LNCAP (cell line): ENCODE data around the gene EMP3.
A peak's percentile ranks its signal among the peaks of the same experiment; 100 is the strongest.

Source experiments
- CTCF ChIP-seq: fragments of 450-650 bp; IDR thresholded peaks from 2 replicates; pipeline ENCODE4 v1.5.1; 2017; ENCODE audit warnings: mild to moderate bottlenecking

Gene EMP3

GRCh38 chr19:48303866-48304265 is 21.5 kb upstream of the EMP3 start:
- TF ChIP-seq CTCF = no peak

GRCh38 chr19:48308631-48309586 is 16.4 kb upstream of the EMP3 start:
- no peak for TF ChIP-seq CTCF

GRCh38 chr19:48310227-48310626 is 15.1 kb upstream of the EMP3 start:
- no peak for TF ChIP-seq CTCF

GRCh38 chr19:48311384-48311783 is 14.0 kb upstream of the EMP3 start:
- TF ChIP-seq CTCF = no peak

- TF ChIP-seq CTCF = no peak
Measured at GRCh38 chr19:48315712-48316111, 9.6 kb upstream of the EMP3 start.

GRCh38 chr19:48318286-48318987 is 6.9 kb upstream of the EMP3 start:
- no peak for TF ChIP-seq CTCF

- peak; percentile 56 for TF ChIP-seq CTCF
Measured at GRCh38 chr19:48319647-48320541, 5.5 kb upstream of the EMP3 start.
